Hematopoietic multipotent progenitor cell treated with erythropoietin and hydrocortisone succinate and interleukin-3 and kit ligand, for 15 days (in vitro differentiated cells): Measurements from ENCODE around the gene TTYH3.

Experiments used
- DNase-seq: peaks from one replicate; pipeline ENCODE4 v3.0.0-alpha.2; 2015; ENCODE audit warnings: low spot score

Gene TTYH3

DNA sequence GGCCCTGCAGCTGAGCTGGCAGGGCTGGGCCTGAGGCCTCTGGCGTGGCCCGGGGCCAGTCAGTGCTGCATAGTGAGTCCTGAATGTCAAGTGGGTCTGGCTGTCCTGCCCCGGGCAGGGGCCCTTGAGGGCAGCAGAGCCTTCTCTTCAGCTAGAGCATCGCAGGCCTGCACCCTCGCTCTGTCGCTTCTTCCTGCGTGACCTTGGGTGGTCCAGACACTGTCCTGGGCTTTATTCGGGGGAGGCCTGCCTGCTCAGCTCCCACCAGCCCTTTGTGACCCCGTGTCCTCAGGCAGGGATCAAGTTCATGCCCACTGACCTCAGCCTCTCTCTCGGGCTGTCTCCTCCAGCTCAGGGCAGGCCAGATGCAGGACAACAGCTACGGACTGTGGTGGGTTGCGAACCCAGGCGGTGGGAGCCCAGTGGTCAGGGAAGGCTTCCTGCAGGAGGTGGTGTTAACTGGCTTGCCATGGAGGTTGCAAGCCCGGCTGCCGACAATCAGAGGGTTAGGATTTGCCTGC, 3.4 kb downstream of the TTYH3 start:
- DNase-seq = no peak

DNA sequence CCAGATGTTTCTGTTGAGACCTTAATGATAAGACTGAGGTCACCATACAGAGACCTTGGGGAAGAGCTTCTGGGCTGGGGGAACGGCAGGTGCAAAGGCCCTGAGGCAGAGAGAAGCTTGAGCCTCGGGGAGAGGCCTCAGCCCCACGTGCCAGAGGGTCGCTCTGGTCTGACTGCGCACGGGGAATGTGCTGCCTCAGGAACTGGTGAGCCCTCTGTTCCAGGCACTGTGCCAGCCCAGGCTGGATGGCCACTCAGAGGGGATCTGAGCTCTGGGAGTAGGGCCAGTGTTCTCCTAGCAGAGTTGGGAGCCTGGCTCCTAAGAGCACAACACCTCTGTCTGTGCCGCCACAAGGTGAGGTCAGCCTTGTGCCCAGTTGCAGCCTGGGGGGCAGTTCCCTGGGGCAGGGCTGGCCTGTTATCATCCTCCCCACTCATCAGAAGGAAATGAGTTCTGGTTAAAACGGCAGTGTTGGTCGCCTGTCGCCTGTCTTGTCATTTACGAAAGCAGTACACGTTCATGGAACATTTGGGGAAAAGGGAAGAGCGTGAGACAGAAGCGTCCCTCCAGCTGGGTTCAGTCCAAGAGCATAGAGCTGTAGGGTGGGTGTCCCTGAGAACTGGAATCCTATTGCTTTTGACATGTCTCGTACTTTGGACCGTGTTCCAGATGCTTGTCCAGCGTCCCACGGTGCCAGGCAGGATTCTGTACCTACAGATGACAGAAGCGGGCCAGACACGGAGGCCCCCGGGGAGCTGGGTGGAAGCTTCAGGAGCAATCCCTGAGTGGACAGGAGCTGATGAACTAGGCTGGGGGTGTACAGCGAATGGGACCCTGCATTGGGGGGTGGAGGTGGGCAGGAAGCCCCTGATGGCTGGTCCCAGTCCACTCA, 4.3 kb downstream of the TTYH3 start:
- no peak for DNase-seq

DNA sequence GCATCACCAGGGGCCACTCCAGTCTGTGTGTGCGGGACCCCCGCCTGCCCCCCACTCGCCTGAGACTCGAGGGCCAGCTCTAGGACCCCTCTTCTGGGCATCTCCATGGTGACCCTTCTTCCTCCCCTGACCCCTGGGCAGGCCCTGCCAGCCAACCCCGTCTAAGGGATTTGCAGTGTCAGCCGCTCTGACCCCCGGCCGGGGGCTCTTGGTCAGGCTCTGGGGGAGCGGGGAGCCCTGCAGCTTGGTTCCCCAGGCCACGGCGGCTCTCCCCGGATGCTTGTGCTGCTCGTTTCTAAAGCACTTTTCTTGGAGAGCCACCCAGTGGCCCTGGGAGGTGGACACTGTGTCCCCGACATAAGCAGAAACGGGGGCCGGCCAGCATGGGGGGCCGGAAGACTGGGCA, 5.3 kb downstream of the TTYH3 start:
- no peak for DNase-seq

DNA sequence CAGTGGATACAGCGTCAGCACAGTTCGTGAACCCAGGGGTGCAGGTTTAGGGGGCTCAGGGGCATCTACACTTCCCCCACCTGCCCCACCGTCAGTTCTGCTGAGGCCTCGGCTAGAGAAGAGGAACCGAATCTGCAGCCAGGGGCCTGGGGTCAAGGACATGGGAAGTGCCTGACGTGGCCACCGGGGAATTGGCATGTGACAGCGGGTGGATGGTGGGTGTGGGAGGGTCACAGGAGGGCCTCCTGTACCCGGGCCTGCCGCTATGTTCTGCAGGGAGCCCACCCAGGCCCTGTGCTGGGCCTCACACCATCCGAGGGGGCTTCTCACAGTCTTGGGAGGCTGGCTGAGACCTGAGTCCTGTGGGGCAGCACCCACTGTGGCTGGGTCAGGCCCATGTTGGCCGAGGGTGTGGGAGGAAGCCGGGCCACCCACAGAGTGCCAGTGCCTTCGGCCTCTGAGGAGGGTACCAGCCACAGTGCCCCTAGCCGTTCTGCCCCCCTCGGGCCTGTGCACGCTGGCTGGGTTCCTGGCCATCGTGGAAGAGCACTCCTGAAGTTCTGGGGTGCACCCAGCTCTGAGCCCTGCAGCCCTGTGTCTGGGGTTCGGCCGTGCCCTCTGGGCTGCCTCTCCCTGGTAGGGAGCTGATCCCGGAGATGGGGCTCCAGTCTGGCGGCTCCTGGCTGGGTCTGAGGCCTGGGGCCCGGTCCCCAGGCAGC, 5.9 kb downstream of the TTYH3 start:
- no peak for DNase-seq

DNA sequence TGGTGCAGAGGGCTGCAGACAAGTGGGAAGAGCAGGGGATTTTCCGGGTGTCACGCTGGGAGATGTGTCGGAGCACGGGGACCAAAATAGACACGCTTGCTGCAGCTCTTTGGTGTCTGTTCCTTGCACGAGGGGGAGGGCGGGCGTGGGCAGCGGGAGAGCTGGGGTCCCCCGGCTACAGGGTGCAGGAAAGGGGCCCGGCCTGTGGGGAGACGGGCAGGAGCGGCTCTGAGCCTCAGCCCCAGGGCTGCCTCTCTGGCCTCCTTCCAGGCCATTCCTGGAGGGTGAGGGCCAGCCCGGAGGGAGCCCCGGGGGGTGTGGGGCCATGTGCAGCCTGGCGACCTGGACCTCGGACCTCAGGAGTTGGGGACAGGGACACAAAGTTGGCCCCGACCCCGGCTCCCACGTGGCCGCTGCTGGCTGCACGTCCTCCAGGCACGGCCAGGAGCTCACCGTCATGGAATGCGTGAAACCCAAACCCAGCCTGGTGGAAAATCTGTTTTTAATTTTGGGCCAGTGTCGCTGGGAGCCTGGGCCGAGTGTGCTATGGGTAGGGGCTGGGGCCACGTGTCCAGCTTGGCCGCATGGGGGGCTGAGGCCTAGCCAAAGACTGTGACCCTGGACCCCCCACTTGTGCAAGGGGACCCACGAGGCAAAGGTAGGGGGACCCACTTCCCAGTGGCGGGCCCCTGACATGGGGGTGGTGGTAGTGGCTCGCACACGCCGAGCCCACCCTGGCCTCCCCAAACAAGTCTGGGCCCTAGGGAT, 6.6 kb downstream of the TTYH3 start:
- DNase-seq = no peak

DNA sequence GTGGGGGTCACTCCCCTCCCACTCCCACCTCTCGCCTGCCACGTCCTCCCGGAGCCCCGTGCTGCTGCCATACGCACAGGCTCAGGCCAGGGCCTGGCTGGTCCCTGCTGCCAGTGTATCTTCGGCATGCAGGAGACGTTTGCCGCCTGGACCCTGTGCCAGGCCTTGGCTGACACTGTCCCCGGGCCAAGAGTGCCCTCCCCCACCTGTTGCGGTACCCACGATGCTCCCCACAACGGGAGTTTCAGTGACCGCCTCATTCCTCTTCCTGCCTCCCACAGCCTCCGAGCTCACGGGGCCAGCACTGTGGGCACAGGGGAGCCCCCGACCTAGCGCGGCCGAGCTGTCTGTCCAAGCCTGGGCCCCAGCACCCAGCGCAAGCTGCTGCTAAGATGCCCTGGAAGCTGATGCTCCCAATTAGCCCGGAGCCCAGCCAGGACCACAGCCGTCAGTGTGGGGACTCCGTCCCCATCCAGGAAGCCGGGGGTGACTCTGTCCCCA, 7.4 kb downstream of the TTYH3 start:
- no peak for DNase-seq

DNA sequence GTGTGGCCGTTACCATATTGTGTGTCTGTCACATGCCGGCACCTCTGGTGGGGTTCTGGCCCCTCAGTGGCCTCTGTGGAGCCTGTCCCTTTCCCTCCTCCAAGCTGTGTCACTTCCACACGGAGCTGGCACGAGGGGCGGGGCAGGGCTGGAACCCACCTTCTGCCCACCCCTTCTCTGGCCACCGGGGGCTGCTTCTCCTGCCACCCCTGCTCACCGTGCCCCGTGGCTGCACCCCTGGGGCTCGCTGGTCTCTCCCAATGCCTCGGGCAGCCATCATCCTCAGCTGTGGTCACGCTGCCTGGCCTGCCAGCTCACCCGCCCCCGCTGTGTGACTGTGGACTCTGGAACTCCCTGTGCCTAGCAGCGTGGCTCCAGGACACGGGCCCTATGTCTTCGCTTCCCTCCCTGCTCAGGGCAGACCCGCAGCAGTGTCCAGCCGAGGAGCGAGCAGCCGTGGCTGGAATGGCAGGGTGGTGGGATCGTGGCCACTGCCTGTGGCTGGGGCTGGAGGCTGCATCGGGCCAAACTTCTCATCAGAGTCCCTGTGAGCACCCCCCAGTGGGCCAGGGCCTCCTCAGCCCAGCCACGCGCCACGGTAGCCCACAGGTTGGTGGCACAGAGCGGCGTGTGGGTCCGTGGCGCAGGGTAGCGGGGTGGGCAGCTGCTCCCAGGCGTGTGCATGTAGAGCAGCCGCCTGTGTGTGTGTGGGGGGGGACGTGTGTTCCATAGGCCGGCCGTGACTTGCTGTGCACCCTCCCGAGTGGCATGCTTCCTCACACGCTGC, 8.1 kb downstream of the TTYH3 start:
- DNase-seq = no peak

DNA sequence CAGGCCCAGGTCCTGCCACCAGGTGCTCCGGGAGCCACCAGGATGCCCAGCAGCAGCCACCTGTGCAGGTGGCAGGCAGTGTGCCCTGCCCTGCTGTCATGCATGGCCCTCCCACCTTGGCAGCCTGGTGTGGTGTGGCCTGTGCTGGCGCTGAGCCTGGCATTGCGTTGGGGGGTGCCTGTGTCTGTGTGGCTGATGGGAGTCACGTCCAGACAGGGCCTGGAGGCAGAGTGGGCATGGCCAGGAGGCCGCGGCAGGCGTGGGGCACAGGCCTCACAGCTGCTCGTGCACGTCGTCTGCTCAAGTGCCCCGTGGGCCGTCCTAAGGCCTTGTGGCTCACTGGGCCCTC, 8.7 kb downstream of the TTYH3 start:
- DNase-seq = no peak

DNA sequence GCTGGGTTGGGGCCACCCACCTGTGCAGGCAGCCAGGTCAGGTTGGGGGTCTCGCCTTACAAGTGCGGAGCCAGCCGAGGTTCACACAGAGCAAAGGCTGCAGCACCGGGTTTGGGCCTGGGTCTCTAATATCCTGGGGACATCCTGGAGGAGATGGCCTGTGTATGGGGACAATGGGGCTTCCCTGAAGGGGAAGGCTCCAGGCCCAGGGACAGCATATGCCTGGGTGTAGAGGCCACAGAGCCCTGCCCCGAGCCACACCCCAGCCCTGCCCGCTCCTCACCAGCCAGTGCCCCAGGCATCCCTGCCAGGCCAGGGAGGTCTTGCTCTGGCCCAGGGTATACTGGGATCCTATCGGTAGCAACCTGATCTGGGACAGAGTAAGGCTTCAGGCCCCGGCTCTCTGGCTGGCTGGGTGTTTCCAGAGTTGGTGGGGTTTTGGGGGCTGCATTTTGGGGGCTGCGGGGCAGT, 9.1 kb downstream of the TTYH3 start:
- no peak for DNase-seq

DNA sequence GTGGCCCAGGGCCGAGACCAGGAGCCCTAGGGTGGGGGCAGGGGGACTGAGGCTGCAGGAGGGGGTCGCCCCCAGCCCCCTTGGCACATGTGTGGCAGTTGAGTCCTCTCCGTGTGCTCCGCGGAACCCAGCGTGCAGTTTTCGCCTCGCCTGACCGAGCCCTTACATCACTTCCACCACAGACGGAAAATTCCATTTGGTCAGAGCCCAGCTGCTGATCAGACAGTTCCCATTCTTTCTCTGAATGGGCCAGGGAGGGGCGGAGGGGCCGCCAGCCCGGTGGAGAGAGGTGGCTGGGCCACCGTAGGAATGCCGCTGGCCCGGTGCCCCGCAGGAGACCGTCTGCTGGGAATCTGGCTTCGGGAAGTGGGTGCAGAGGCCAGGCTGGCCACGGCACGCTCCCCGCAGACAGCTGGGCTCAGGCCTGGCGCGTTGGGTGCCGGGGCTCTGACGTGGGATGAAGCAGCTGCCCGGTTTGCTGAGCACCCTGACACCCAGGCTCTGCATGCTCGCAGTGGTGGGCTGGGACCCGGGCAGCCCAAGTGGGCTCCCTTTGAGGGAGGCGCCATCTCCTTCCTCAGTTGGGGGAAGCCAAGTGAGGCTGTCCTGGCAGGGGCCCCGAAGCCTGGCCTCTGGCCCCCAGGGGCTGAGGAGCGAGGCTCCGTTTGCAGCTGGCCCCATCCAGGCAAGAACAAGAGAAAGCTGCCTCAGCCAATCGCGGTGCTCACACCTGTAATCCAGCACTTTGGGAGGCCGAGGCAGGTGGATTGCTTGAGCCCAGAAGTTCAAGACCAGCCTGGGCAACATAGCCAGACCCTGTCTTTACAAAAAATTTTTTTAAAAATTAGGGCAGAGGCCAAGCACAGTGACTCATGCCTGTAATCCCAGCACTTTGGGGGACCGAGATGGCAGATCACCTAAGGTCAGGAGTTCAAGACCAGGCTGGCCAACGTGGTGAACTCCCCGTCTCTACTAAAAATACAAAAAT, 9.9 kb downstream of the TTYH3 start:
- no peak for DNase-seq

DNA sequence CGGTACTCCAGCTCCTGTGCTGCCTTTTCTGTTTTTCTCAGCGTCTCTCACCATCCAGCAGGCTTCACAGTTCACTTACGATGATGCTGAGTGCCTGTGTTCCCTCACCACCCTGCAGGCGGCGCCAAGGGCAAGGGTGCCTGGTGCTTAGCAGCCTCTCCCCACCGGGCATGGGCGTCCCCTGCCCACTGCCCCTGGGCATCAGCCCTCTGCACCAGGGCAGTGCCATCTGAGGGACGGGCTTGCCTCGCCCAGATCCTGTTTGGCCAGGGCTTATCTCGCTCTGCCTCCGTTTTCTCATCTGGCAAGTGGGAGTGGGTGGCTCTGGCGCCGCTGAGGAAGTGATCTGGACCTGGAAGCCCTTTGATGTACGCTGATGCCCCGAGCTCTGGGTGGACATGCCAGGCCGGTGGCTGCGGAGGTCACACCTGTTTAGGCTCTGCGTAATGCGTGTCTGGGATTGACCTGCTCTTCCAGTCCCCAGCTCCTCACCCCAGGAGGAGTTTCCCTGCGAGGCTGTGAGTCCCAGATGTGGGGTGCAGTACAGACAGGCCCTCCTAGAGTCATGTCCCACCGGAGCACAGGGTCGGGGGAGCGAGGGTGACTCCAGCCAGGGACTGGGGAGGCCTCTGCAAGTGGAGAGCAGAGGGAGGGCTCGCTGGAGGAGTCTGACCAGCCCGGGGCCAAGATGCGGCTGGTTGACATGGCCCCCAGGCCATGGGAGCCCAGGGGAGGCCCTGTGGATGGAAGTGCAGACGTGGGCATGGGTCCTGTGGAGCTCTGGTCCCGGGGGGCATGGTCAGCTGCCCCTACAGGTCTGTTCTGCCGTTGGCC, 11.8 kb downstream of the TTYH3 start:
- no peak for DNase-seq

DNA sequence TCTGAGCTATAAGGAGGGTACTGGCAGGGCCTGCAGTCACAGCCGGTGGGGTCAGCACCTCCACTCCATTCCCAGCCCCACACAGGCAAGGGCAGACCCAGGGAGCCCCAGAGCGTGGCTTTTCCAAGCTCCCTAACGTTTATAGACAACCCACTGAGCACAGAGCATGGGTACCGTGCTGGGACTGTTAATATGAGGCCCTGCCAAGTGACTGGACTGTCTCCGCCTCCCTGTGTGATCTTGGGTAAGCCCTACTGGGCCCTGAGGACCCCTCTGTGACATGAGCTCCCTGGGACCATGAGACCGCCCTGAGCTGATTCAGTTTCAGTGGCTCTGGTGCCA, 12.4 kb downstream of the TTYH3 start:
- DNase-seq = no peak

DNA sequence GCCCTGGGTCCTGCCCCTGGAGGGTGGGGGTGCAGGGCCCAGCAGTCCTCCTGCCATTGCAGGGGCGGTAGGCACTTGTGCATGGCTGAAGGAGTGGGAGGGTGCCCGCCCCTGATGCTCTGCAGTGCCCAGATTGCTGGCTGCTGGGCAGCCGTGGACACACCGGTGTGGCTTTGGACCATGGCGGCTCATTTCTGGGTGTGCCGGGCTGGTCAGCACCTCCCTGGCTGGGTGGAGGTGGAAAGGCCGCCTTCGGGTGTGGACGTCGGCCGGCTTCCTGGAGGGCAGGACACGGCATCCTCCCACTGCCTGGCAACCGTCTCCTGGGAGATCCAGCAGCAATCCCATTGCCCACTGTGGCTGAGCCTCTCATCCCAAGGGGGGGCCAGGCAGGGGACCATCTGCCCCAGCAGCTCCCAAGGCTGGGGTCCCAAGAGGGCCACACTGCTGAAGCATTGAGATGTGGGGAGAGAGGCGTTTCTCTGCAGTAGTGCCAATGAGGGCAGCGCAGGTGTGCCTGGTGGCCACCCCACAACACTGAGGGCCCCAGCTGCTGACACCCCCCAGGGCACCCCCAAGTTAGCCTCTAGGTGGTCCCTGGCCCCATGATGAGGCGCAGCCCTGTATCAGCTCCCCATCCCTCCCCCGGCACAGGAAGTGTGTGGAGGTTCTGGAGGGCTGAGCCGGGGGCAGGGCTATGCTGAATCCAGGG, 12.9 kb downstream of the TTYH3 start:
- no peak for DNase-seq

DNA sequence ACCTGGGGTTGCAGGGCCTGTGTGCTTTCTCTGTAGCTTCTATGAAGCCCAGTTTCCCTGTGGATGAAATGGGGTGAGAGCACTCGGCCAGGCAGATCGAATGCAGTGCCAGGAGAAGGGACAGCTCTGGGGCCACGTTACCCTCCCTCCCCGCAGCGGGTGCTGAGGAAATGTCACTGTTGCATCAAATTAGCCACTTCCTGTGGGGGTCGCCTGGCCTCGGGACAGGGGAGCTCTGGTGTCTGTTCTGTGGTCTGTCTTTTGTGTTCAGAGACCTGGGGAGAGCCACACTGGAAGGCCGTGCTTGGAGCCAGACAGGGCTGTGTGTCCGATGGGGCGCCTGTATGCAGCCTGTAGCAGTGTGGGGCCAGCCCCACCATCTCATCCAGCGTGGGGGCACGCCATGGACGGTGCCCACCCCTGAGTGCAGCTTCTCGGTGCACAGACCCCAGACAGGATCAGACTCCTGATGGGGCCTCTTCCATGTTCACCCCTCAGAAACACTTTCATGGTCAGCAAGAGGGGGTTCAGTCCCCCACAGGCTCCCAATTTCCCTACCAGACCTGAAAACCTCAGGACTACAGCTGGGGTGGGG, 13.6 kb downstream of the TTYH3 start:
- no peak for DNase-seq

DNA sequence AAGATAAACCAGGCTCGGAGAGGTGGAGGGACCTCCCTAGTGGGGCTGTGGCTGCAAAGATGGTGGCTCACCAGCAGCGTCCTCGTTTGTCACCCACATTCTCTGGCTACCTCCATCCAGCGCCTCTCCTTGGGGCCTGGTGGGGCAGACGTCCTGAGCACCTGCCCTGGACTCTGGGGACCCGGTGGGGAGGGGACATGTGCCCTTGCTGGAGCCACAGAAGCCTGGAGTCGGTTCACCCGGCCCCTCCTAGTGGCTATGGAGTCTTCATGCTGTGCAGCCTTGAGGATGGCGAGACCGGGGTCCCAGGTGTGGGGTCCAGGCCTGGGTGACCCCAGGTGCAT, 14.5 kb downstream of the TTYH3 start:
- DNase-seq = no peak

DNA sequence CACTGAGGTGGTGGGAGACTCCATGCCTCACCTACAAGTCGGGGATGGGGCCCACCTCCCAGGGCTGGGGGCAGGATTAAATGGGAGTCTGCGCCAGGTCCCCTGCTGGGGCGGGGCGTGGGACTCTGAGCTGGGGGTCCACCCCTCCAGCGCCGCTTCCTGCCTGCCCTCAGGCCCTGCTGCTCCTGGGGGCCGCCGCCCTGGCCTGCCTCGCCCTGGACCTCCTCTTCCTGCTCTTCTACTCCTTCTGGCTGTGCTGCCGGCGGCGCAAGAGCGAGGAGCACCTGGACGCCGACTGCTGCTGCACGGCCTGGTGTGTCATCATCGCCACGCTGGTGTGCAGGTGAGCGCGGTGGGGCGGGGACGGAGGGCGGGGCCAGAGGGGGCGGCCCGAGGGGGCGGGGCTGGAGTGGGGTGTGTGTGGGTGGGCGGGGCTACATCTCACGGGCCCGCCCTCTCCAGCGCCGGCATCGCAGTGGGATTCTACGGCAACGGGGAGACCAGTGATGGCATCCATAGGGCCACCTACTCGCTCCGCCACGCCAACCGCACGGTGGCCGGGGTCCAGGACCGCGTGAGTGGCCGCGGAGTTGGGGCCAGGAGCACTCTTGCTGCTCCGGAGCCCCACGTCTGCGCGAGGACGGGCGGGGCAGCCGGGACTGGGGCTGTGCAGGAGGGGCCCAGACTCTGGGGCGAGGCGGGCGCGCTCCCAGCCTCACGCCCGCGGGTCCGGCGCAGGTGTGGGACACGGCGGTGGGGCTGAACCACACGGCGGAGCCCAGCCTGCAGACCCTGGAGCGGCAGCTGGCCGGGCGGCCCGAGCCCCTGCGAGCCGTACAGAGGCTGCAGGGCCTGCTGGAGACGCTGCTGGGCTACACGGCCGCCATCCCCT, 15.1 kb downstream of the TTYH3 start:
- DNase-seq = no peak

DNA sequence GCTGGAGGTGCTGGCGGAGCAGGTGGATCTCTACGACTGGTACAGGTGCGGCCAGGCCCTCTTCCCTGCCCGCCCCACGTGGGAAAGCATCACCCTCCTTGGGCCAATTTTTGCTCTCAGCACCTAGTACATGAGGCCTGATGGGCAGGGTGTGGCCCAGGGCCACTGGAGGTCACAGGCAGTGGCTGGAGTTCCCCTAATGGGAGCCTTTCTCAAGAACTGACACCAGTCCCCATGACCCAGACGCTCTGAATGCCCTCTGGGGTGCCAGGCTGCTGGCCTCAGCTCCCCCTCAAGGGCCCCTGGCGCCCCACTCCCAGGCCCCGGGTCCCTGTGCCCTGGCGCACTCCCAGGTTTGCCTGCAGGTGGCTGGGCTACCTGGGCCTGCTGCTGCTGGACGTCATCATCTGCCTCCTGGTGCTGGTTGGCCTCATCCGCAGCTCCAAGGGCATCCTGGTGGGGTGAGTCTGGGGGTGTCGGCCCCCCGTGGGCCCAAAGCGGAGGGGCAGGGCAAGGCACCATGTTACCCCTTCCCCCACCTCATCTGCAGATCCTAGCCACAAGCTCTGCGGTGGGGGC, 15.9 kb downstream of the TTYH3 start:
- no peak for DNase-seq
